AG10803 (cell line): ENCODE measurements around the gene PRKAG2.

Experiments used
- DNase-seq: peaks from one replicate; pipeline ENCODE4 v3.0.0; 2010; ENCODE audit warnings: low read depth
- H3K4me3 ChIP-seq: 2 replicates; pipeline ENCODE4 v1.5.1; 2011; ENCODE audit warnings: mild to moderate bottlenecking, low read length, control low read depth
- TF ChIP-seq, protein P1 (sequence below): conservative IDR thresholded peaks from 2 replicates; pipeline ENCODE4 v1.5.1; 2011; ENCODE audit warnings: mild to moderate bottlenecking, low read length, control low read depth, inconsistent platforms

The PRKAG2 gene

GRCh38 chr7:151814400-151815009 is 62.4 kb downstream of the PRKAG2 start:
- no peak overlapping the region for H3K4me3 ChIP-seq
- DNase-seq = no peak
- TF ChIP-seq, protein P1, sequence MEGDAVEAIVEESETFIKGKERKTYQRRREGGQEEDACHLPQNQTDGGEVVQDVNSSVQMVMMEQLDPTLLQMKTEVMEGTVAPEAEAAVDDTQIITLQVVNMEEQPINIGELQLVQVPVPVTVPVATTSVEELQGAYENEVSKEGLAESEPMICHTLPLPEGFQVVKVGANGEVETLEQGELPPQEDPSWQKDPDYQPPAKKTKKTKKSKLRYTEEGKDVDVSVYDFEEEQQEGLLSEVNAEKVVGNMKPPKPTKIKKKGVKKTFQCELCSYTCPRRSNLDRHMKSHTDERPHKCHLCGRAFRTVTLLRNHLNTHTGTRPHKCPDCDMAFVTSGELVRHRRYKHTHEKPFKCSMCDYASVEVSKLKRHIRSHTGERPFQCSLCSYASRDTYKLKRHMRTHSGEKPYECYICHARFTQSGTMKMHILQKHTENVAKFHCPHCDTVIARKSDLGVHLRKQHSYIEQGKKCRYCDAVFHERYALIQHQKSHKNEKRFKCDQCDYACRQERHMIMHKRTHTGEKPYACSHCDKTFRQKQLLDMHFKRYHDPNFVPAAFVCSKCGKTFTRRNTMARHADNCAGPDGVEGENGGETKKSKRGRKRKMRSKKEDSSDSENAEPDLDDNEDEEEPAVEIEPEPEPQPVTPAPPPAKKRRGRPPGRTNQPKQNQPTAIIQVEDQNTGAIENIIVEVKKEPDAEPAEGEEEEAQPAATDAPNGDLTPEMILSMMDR = no peak

- DNase-seq = no peak
- TF ChIP-seq, protein P1 = no peak
- H3K4me3 ChIP-seq = no peak overlapping the region
These were observed 62.9 kb downstream of the PRKAG2 start for GRCh38 chr7:151813997-151814396.

DNA sequence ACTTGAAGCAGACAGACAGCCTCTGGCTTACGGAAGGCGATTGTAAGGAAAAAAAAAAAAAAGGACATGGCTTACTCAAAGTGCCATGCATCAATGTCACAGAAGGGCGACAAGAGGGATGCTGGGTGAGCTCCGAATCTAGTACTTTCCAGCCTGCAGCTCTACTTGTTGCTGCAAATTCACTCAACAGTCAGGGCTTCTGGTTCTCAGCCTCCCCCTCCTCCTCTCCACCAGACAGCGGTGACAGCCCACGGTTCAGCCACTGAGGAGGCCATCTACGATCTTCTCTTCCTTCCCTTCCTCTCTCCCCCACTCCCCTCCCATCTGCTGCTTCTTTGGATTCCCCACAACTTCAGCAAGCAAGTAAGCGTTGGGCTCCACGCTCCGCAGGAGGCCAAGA is 63.5 kb downstream of the PRKAG2 start:
- TF ChIP-seq, protein P1 = no peak

GRCh38 chr7:151812967-151813366 is 63.9 kb downstream of the PRKAG2 start:
- H3K4me3 ChIP-seq = no peak overlapping the region
- DNase-seq = no peak
- TF ChIP-seq, protein P1 = no peak

More for the DNA sequence above, 63.5 kb downstream of the PRKAG2 start:
- H3K4me3 ChIP-seq = no peak overlapping the region
- DNase-seq = no peak

DNA sequence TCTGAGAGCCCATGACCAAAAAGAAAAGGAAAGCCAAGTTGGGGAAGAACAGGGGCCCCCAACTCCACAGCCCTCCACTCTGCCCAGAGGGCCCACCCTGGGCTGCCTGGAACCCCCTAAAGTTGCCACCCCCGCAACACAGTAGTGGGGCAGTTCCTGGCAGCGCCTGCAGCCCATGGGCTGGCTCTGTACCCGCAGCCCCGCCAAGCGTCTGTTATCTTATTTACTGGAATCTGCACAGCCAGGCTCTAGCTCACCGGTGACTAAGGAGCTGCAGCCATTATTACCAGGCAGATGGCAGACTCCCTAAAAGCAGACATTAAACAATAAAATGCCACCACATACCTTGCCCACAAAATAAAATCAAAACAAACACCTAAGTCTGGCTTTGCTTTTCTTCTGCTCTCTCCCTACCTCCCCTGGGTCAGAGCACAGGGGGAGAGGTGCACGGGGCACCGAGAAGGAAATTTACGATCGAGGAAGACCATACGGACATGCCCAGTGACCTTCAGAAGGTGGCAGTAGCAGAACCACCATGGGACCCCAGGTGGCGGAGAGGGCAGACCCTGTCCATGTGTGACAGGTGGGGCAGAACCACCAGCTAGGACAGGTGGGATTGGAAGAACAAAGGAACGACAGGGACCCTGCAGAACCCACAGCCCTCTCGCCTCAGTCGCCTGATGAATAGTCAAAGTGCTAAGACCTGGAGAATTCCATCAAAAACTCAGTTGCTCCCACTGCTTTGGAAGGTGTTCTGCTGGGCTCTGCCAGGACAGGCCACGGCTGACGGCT is 66.3 kb downstream of the PRKAG2 start:
- TF ChIP-seq, protein P1 = no peak
- no peak overlapping the region for H3K4me3 ChIP-seq
- DNase-seq = no peak

GRCh38 chr7:151809864-151810170 is 67.1 kb downstream of the PRKAG2 start:
- no peak overlapping the region for H3K4me3 ChIP-seq
- DNase-seq = no peak
- TF ChIP-seq, protein P1 = no peak

- TF ChIP-seq, protein P1 = no peak
- no peak for DNase-seq
- no peak overlapping the region for H3K4me3 ChIP-seq
These were observed 67.6 kb downstream of the PRKAG2 start for GRCh38 chr7:151809146-151809863.
